ENCODE data around the gene SNCAIP. TPM values are rescaled to one million over a fixed set of nuclear protein-coding genes. Genes with fewer than 3 reads are reported as not detected.
"Not testable (repeated sequence)": the region's sequence is repeated elsewhere in the genome, so short reads cannot be mapped to it uniquely, and the experiment has no call there.

SNCAIP gene
- total RNA-seq, 1 donor from 2014 or later, result not detected

GRCh38 chr5:122351416-122352157 lies 39.5 kb downstream of the SNCAIP start:
- Mint-ChIP-seq H3K27ac (no peak overlapping the region), H3K4me3 (ENCODE audit: low read depth) (no peak overlapping the region), H3K36me3 (ENCODE audit: low read depth) (no peaks in the 10 kb centered on the region), H3K4me1 (ENCODE audit: low read depth) (no peaks in the 10 kb centered on the region), H3K27me3 (ENCODE audit: low read depth) (no peaks in the 10 kb centered on the region), H3K9me3 (no peaks in the 10 kb centered on the region)
- intact Hi-C loops (cut with micrococcal nuclease), result no loop called here
- no peak for DNase-seq (ENCODE audit: low spot score)

- H3K4me1 Mint-ChIP-seq (ENCODE audit: low read depth), result no peaks in the 10 kb centered on the region
- no peak overlapping the region for H3K4me3 Mint-ChIP-seq (ENCODE audit: low read depth)
- DNase-seq (ENCODE audit: low spot score), result no peak
- intact Hi-C loops (cut with micrococcal nuclease), result no loop called here
- no peaks in the 10 kb centered on the region for H3K36me3 Mint-ChIP-seq (ENCODE audit: low read depth)
- no peak overlapping the region for H3K27ac Mint-ChIP-seq
- H3K9me3 Mint-ChIP-seq, result no peaks in the 10 kb centered on the region
- H3K27me3 Mint-ChIP-seq (ENCODE audit: low read depth), result no peaks in the 10 kb centered on the region
Observed at GRCh38 chr5:122352331-122352730, 40.3 kb downstream of the SNCAIP start.

- H3K27me3 Mint-ChIP-seq (ENCODE audit: low read depth); H3K4me1 Mint-ChIP-seq (ENCODE audit: low read depth); H3K27ac Mint-ChIP-seq; DNase-seq (ENCODE audit: low spot score); intact Hi-C loops (cut with micrococcal nuclease); H3K9me3 Mint-ChIP-seq; H3K36me3 Mint-ChIP-seq (ENCODE audit: low read depth); H3K4me3 Mint-ChIP-seq (ENCODE audit: low read depth): not testable (repeated sequence)
Observed at GRCh38 chr5:122353361-122353760, 41.3 kb downstream of the SNCAIP start.

- DNase-seq (ENCODE audit: low spot score), result no peak
- intact Hi-C loops (cut with micrococcal nuclease), result no loop called here
- Mint-ChIP-seq H3K4me3 (ENCODE audit: low read depth) (no peak overlapping the region), H3K9me3 (no peaks in the 10 kb centered on the region), H3K27ac (no peak overlapping the region), H3K27me3 (ENCODE audit: low read depth) (no peaks in the 10 kb centered on the region), H3K4me1 (ENCODE audit: low read depth) (no peaks in the 10 kb centered on the region), H3K36me3 (ENCODE audit: low read depth) (no peaks in the 10 kb centered on the region)
Observed at GRCh38 chr5:122354293-122354692, 42.3 kb downstream of the SNCAIP start.

GRCh38 chr5:122355324-122355723 lies 43.3 kb downstream of the SNCAIP start:
- no peaks in the 10 kb centered on the region for H3K36me3 Mint-ChIP-seq (ENCODE audit: low read depth)

GRCh38 chr5:122356855-122357254 lies 44.8 kb downstream of the SNCAIP start:
- Mint-ChIP-seq H3K4me1 (ENCODE audit: low read depth) (no peaks in the 10 kb centered on the region), H3K27ac (no peak overlapping the region), H3K9me3 (no peaks in the 10 kb centered on the region), H3K4me3 (ENCODE audit: low read depth) (no peak overlapping the region), H3K27me3 (ENCODE audit: low read depth) (no peaks in the 10 kb centered on the region), H3K36me3 (ENCODE audit: low read depth) (no peaks in the 10 kb centered on the region)
- intact Hi-C loops (cut with micrococcal nuclease), result no loop called here
- DNase-seq (ENCODE audit: low spot score), result no peak

More at GRCh38 chr5:122355324-122355723, 43.3 kb downstream of the SNCAIP start:
- DNase-seq (ENCODE audit: low spot score), result no peak
- Mint-ChIP-seq H3K27ac (no peak overlapping the region), H3K27me3 (ENCODE audit: low read depth) (no peaks in the 10 kb centered on the region), H3K4me3 (ENCODE audit: low read depth) (no peak overlapping the region), H3K4me1 (ENCODE audit: low read depth) (no peaks in the 10 kb centered on the region), H3K9me3 (no peaks in the 10 kb centered on the region)
- intact Hi-C loops (cut with micrococcal nuclease), result no loop called here

GRCh38 chr5:122358372-122358979 lies 46.4 kb downstream of the SNCAIP start:
- H3K36me3 Mint-ChIP-seq (ENCODE audit: low read depth), result no peaks in the 10 kb centered on the region
- H3K4me1 Mint-ChIP-seq (ENCODE audit: low read depth), result no peaks in the 10 kb centered on the region
- no peak for DNase-seq (ENCODE audit: low spot score)
- no peaks in the 10 kb centered on the region for H3K9me3 Mint-ChIP-seq
- H3K27me3 Mint-ChIP-seq (ENCODE audit: low read depth), result no peaks in the 10 kb centered on the region
- intact Hi-C loops (cut with micrococcal nuclease), result no loop called here
- H3K4me3 Mint-ChIP-seq (ENCODE audit: low read depth), result no peak overlapping the region
- H3K27ac Mint-ChIP-seq, result no peak overlapping the region

GRCh38 chr5:122362361-122362760 lies 50.3 kb downstream of the SNCAIP start:
- no peak for DNase-seq (ENCODE audit: low spot score)
- Mint-ChIP-seq H3K4me1 (ENCODE audit: low read depth) (no peaks in the 10 kb centered on the region), H3K36me3 (ENCODE audit: low read depth) (no peaks in the 10 kb centered on the region), H3K27me3 (ENCODE audit: low read depth) (no peaks in the 10 kb centered on the region), H3K4me3 (ENCODE audit: low read depth) (no peak overlapping the region), H3K27ac (no peak overlapping the region), H3K9me3 (no peaks in the 10 kb centered on the region)
- intact Hi-C loops (cut with micrococcal nuclease), result no loop called here

- H3K4me1 Mint-ChIP-seq (ENCODE audit: low read depth), result no peaks in the 10 kb centered on the region
- H3K4me3 Mint-ChIP-seq (ENCODE audit: low read depth), result no peak overlapping the region
- H3K36me3 Mint-ChIP-seq (ENCODE audit: low read depth), result no peaks in the 10 kb centered on the region
- no peak overlapping the region for H3K27ac Mint-ChIP-seq
- no peaks in the 10 kb centered on the region for H3K9me3 Mint-ChIP-seq
- intact Hi-C loops (cut with micrococcal nuclease), result no loop called here
- DNase-seq (ENCODE audit: low spot score), result no peak
- H3K27me3 Mint-ChIP-seq (ENCODE audit: low read depth), result no peaks in the 10 kb centered on the region
Observed at GRCh38 chr5:122363623-122364022, 51.6 kb downstream of the SNCAIP start.

- intact Hi-C loops (cut with micrococcal nuclease), result no loop called here
- H3K27ac Mint-ChIP-seq, result no peak overlapping the region
- no peaks in the 10 kb centered on the region for H3K4me1 Mint-ChIP-seq (ENCODE audit: low read depth)
- no peaks in the 10 kb centered on the region for H3K9me3 Mint-ChIP-seq
- no peak for DNase-seq (ENCODE audit: low spot score)
- no peak overlapping the region for H3K4me3 Mint-ChIP-seq (ENCODE audit: low read depth)
- H3K27me3 Mint-ChIP-seq (ENCODE audit: low read depth), result no peaks in the 10 kb centered on the region
- H3K36me3 Mint-ChIP-seq (ENCODE audit: low read depth), result no peaks in the 10 kb centered on the region
Observed at GRCh38 chr5:122366501-122366900, 54.5 kb downstream of the SNCAIP start.

- no peaks in the 10 kb centered on the region for H3K4me1 Mint-ChIP-seq (ENCODE audit: low read depth)
- H3K27ac Mint-ChIP-seq, result no peak overlapping the region
- H3K27me3 Mint-ChIP-seq (ENCODE audit: low read depth), result no peaks in the 10 kb centered on the region
- no peaks in the 10 kb centered on the region for H3K9me3 Mint-ChIP-seq
- H3K4me3 Mint-ChIP-seq (ENCODE audit: low read depth), result no peak overlapping the region
- no peak for DNase-seq (ENCODE audit: low spot score)
- no peaks in the 10 kb centered on the region for H3K36me3 Mint-ChIP-seq (ENCODE audit: low read depth)
- intact Hi-C loops (cut with micrococcal nuclease), result no loop called here
Observed at GRCh38 chr5:122367456-122367855, 55.4 kb downstream of the SNCAIP start.

- Mint-ChIP-seq H3K27me3 (ENCODE audit: low read depth) (no peaks in the 10 kb centered on the region), H3K36me3 (ENCODE audit: low read depth) (no peaks in the 10 kb centered on the region)
Observed at GRCh38 chr5:122368510-122369251, 56.6 kb downstream of the SNCAIP start.

GRCh38 chr5:122369253-122369815 lies 57.3 kb downstream of the SNCAIP start:
- H3K36me3 Mint-ChIP-seq (ENCODE audit: low read depth), result no peaks in the 10 kb centered on the region
- intact Hi-C loops (cut with micrococcal nuclease), result no loop called here
- no peak overlapping the region for H3K4me3 Mint-ChIP-seq (ENCODE audit: low read depth)

More at GRCh38 chr5:122368510-122369251, 56.6 kb downstream of the SNCAIP start:
- H3K27ac Mint-ChIP-seq, result no peak overlapping the region
- H3K4me1 Mint-ChIP-seq (ENCODE audit: low read depth), result no peaks in the 10 kb centered on the region
- intact Hi-C loops (cut with micrococcal nuclease), result no loop called here
- DNase-seq (ENCODE audit: low spot score), result no peak
- H3K4me3 Mint-ChIP-seq (ENCODE audit: low read depth), result no peak overlapping the region
- H3K9me3 Mint-ChIP-seq, result no peaks in the 10 kb centered on the region

More at GRCh38 chr5:122369253-122369815, 57.3 kb downstream of the SNCAIP start:
- Mint-ChIP-seq H3K4me1 (ENCODE audit: low read depth) (no peaks in the 10 kb centered on the region), H3K9me3 (no peaks in the 10 kb centered on the region), H3K27me3 (ENCODE audit: low read depth) (no peaks in the 10 kb centered on the region), H3K27ac (no peak overlapping the region)
- no peak for DNase-seq (ENCODE audit: low spot score)
